Effector memory CD4-positive, alpha-beta T cell (primary cell): Measurements from ENCODE around the gene RNF41.
"Not testable (repeated sequence)": the region's sequence is repeated elsewhere in the genome, so short reads cannot be mapped to it uniquely, and the experiment has no call there.

Experiments
- DNase-seq, 3 donors: peaks; one replicate each; pipeline ENCODE4 v3.0.0-alpha.2; 2020
- H3K27ac ChIP-seq: 2 replicates; pipeline ENCODE4 v1.7.0; 2013; ENCODE audit warnings: mild to moderate bottlenecking, low read length, moderate library complexity; ENCODE audit not compliant: insufficient read depth, poor library complexity, severe bottlenecking
- H3K27me3 ChIP-seq: replicated peaks from 2 replicates; pipeline ENCODE4 v1.7.0; 2013; ENCODE audit warnings: mild to moderate bottlenecking, low read length; ENCODE audit not compliant: insufficient read depth, control insufficient read depth, poor library complexity, severe bottlenecking
- H3K36me3 ChIP-seq: 2 replicates; pipeline ENCODE4 v1.7.0; 2013; ENCODE audit warnings: mild to moderate bottlenecking, low read length, moderate library complexity; ENCODE audit not compliant: control insufficient read depth, insufficient read depth
- H3K4me1 ChIP-seq: 2 replicates; pipeline ENCODE4 v1.7.0; 2013; ENCODE audit warnings: low read length, mild to moderate bottlenecking; ENCODE audit not compliant: control insufficient read depth, insufficient read depth, poor library complexity, severe bottlenecking
- H3K4me3 ChIP-seq: 2 replicates; pipeline ENCODE4 v1.7.0; 2013; ENCODE audit warnings: low read length, low read depth, mild to moderate bottlenecking; ENCODE audit not compliant: insufficient read depth, poor library complexity, severe bottlenecking
- H3K9me3 ChIP-seq: 2 replicates; pipeline ENCODE4 v1.7.0; 2013; ENCODE audit warnings: mild to moderate bottlenecking, low read length, moderate library complexity; ENCODE audit not compliant: control insufficient read depth
- total RNA-seq, 3 donors: gene quantifications; one replicate each; lab custom pipeline; 2026; lab: John Stamatoyannopoulos, UW

Gene RNF41
- 31.9 to 41.3 (median 37.8) reads per million in 3 donors for total RNA-seq

GRCh38 chr12:56221757-56222530 lies at the start of gene RNF41:
Gene RNF41 (minus strand): TSS chr12:56221922. CDS start chr12:56214047, 7,875 bp downstream.
- H3K4me1 ChIP-seq: peaks cover 24% of the 10 kb centered on the region
- peak within 1 kb of the TSS; percentile 100 for H3K4me3 ChIP-seq
- no peaks in the 10 kb centered on the region for H3K27me3 ChIP-seq
- DNase-seq: peak; percentile 83 to 91 (median 85)
- no peaks in the 10 kb centered on the region for H3K9me3 ChIP-seq
- H3K36me3 ChIP-seq: no peaks in the 10 kb centered on the region
- H3K27ac ChIP-seq: peak within 1 kb of the TSS; percentile 99

- no peak overlapping the region for H3K4me3 ChIP-seq
- H3K27ac ChIP-seq: no peak overlapping the region
- no peak for DNase-seq
- H3K9me3 ChIP-seq: no peaks in the 10 kb centered on the region
- H3K36me3 ChIP-seq: peaks cover 34% of the 10 kb centered on the region
- H3K27me3 ChIP-seq: no peaks in the 10 kb centered on the region
- H3K4me1 ChIP-seq: peaks cover 10% of the 10 kb centered on the region
Observed at GRCh38 chr12:56271031-56271430, 49.3 kb upstream of the RNF41 start.

- Histone ChIP-seq H3K4me1 (peaks cover 10% of the 10 kb centered on the region), H3K36me3 (peaks cover 6% of the 10 kb centered on the region), H3K4me3 (peak overlapping the region; percentile 92), H3K9me3 (no peaks in the 10 kb centered on the region), H3K27ac (peak overlapping the region; percentile 96), H3K27me3 (no peaks in the 10 kb centered on the region)
- no peak for DNase-seq
Observed at GRCh38 chr12:56267443-56268071, 45.8 kb upstream of the RNF41 start.

GRCh38 chr12:56266693-56267442 lies 45.1 kb upstream of the RNF41 start, which contains the start of gene COQ10A:
Gene COQ10A (plus strand): TSS chr12:56266942. CDS start chr12:56267119, 177 bp downstream.
- DNase-seq: peak; percentile 82 to 88 (median 87)
- H3K9me3 ChIP-seq: no peaks in the 10 kb centered on the region
- H3K27ac ChIP-seq: peak within 1 kb of the TSS; percentile 96
- peaks cover 6% of the 10 kb centered on the region for H3K36me3 ChIP-seq
- peaks cover 10% of the 10 kb centered on the region for H3K4me1 ChIP-seq
- no peaks in the 10 kb centered on the region for H3K27me3 ChIP-seq
- H3K4me3 ChIP-seq: peak within 1 kb of the TSS; percentile 92

GRCh38 chr12:56266068-56266692 lies 44.5 kb upstream of the RNF41 start:
- peak overlapping the region; percentile 92 for H3K4me3 ChIP-seq
- peaks cover 10% of the 10 kb centered on the region for H3K4me1 ChIP-seq
- H3K27me3 ChIP-seq, DNase-seq, H3K36me3 ChIP-seq, H3K9me3 ChIP-seq: not testable (repeated sequence)
- peak overlapping the region; percentile 96 for H3K27ac ChIP-seq

GRCh38 chr12:56262955-56263354 lies 41.2 kb upstream of the RNF41 start:
- not testable (repeated sequence) for H3K27me3 ChIP-seq, H3K9me3 ChIP-seq, H3K36me3 ChIP-seq, H3K4me3 ChIP-seq, H3K27ac ChIP-seq, DNase-seq
- H3K4me1 ChIP-seq: peaks cover 16% of the 10 kb centered on the region

- H3K4me1 ChIP-seq: peaks cover 22% of the 10 kb centered on the region
- DNase-seq: no peak
- no peaks in the 10 kb centered on the region for H3K27me3 ChIP-seq
- no peak overlapping the region for H3K4me3 ChIP-seq
- H3K9me3 ChIP-seq: no peaks in the 10 kb centered on the region
- H3K27ac ChIP-seq: no peak overlapping the region
- H3K36me3 ChIP-seq: no peaks in the 10 kb centered on the region
Observed at GRCh38 chr12:56261503-56262232, 39.9 kb upstream of the RNF41 start.

GRCh38 chr12:56260921-56261320 lies 39.2 kb upstream of the RNF41 start:
- no peak overlapping the region for H3K4me3 ChIP-seq
- no peaks in the 10 kb centered on the region for H3K9me3 ChIP-seq
- no peaks in the 10 kb centered on the region for H3K27me3 ChIP-seq
- H3K4me1 ChIP-seq: peaks cover 19% of the 10 kb centered on the region
- H3K27ac ChIP-seq: no peak overlapping the region
- no peaks in the 10 kb centered on the region for H3K36me3 ChIP-seq
- DNase-seq: no peak

- DNase-seq: no peak
- Histone ChIP-seq H3K27ac (no peak overlapping the region), H3K27me3 (no peaks in the 10 kb centered on the region), H3K4me3 (no peak overlapping the region), H3K4me1 (peaks cover 19% of the 10 kb centered on the region), H3K36me3 (no peaks in the 10 kb centered on the region), H3K9me3 (no peaks in the 10 kb centered on the region)
Observed at GRCh38 chr12:56260380-56260779, 38.7 kb upstream of the RNF41 start.
